Vagina (tissue), 2 donors: ENCODE data around the gene RPS6KA2.

ENCODE experiments used
- POLR2A ChIP-seq, 2 donors: fragments of 450-650 bp; IDR thresholded peaks; one replicate each; pipeline ENCODE4 v1.6.1; 2017; ENCODE audit warnings: antibody characterized with exemption in 2 of 2, mild to moderate bottlenecking in 2 of 2, moderate library complexity in 2 of 2
- TF ChIP-seq, protein P1 (sequence below), 3 experiments: fragments of 450-650 bp in 2 of 3; fragments of 200-600 bp in 1 of 3; sonication (generic) in 1 of 3; IDR thresholded peaks; one replicate each; pipeline ENCODE4 v1.5.1; 2017 to 2019; ENCODE audit warnings: antibody characterized with exemption in 3 of 3, mild to moderate bottlenecking in 2 of 3, moderate library complexity in 2 of 3

DNA sequence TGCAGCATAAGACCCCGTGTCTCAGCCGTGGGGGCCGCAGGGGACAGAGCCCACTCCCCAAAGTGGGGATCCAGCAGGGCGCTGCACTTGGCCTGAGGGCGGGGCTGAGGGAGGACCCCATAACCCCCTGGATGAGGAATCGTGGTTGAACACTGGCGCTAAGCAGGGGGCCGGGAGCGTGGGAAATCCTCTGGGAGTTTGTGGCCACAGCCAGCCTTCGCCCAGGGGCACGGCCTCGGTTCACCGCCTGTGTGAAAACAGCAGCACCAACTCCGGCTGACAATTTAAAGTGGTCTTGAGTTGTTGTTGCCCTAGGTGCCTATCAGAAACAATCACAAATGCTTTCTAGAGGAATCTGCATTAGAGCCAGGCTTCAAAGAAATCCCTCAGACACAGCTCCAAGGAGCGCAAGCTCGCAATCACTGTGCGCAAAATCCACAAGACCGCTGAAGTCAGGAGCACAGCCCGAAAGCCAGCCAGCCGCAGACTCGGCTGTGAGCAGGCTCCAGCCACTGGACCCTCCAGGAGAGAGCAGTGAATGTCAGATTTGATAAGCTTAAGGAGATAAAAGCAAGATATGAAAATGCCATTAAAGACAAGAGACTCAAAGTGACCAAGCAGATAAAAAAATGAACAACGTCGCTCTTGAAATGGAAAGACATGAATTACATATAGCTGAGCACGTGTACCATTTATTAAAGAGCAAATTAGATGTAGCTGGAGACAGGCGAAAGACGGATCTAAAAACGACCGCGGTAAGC, 10.9 kb upstream of the RPS6KA2 start:
- no peak for TF ChIP-seq POLR2A (IDR thresholded peaks at IDR 0.05)
- TF ChIP-seq, protein P1, sequence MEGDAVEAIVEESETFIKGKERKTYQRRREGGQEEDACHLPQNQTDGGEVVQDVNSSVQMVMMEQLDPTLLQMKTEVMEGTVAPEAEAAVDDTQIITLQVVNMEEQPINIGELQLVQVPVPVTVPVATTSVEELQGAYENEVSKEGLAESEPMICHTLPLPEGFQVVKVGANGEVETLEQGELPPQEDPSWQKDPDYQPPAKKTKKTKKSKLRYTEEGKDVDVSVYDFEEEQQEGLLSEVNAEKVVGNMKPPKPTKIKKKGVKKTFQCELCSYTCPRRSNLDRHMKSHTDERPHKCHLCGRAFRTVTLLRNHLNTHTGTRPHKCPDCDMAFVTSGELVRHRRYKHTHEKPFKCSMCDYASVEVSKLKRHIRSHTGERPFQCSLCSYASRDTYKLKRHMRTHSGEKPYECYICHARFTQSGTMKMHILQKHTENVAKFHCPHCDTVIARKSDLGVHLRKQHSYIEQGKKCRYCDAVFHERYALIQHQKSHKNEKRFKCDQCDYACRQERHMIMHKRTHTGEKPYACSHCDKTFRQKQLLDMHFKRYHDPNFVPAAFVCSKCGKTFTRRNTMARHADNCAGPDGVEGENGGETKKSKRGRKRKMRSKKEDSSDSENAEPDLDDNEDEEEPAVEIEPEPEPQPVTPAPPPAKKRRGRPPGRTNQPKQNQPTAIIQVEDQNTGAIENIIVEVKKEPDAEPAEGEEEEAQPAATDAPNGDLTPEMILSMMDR (IDR thresholded peaks at IDR 0.05), result no peak
